Skeletal muscle tissue (tissue), 4 donors: Measurements from ENCODE around the gene RXRA. TPM values are rescaled to one million over a fixed set of nuclear protein-coding genes. Genes with fewer than 3 reads are reported as not detected.
A peak's percentile ranks its signal among the peaks of the same experiment; 100 is the strongest.

Experiments
- H3K27ac ChIP-seq: one replicate; pipeline ENCODE4 v1.7.0; 2013; ENCODE audit warnings: mild to moderate bottlenecking, low read depth, low read length, inconsistent platforms
- H3K27me3 ChIP-seq, 3 donors: one replicate each; pipeline ENCODE4 v1.7.0; 2013; ENCODE audit warnings: low read length in 3 of 3; ENCODE audit not compliant: control insufficient read depth in 3 of 3, insufficient read depth in 3 of 3
- H3K36me3 ChIP-seq, 3 donors: one replicate each; pipeline ENCODE4 v1.7.0; 2013; ENCODE audit warnings: low read length in 3 of 3; ENCODE audit not compliant: control insufficient read depth in 3 of 3, insufficient read depth in 3 of 3
- H3K4me1 ChIP-seq, 3 donors: one replicate each; pipeline ENCODE4 v1.7.0; 2013; ENCODE audit warnings: low read length in 3 of 3, mild to moderate bottlenecking in 3 of 3; ENCODE audit not compliant: control insufficient read depth in 3 of 3, insufficient read depth in 3 of 3
- H3K4me3 ChIP-seq, 3 donors: one replicate each; pipeline ENCODE4 v1.7.0; 2013; ENCODE audit warnings: low read length in 3 of 3
- H3K9ac ChIP-seq, 3 donors: one replicate each; pipeline ENCODE4 v1.7.0; 2013; ENCODE audit warnings: low read length in 3 of 3, mild to moderate bottlenecking in 3 of 3, moderate library complexity in 2 of 3, low read depth in 1 of 3
- H3K9me3 ChIP-seq, 3 donors: one replicate each; pipeline ENCODE4 v1.7.0; 2013; ENCODE audit warnings: low read length in 3 of 3; ENCODE audit not compliant: control insufficient read depth in 3 of 3
- total RNA-seq: library from RNA; depleted of rRNA; stranded (reverse); fragments of >200 nt; gene quantifications from one replicate; pipeline ENCODE4 v1.2.3, GENCODE V29; 2014
- donor health status: Osteomylitis.

Gene RXRA
- total RNA-seq, 1 donor from 2014 or later, result 11.5 TPM

GRCh38 chr9:134444038-134444315 lies 117.7 kb downstream of the RXRA start:
- peaks cover 39 to 50% (median 50%) of the 10 kb centered on the region in 3 donors for H3K4me1 ChIP-seq
- H3K36me3 ChIP-seq, result no peaks in the 10 kb centered on the region
- H3K9me3 ChIP-seq, result peaks cover 0 to 4% (median 3%) of the 10 kb centered on the region in 3 donors
- H3K27ac ChIP-seq, result peak overlapping the region; percentile 48
- peaks cover 0 to 12% (median 4%) of the 10 kb centered on the region in 3 donors for H3K27me3 ChIP-seq
- H3K4me3 ChIP-seq, result no peak overlapping the region
- H3K9ac ChIP-seq, result peak overlapping the region in 1 of 3 donors; percentile 50

- H3K4me1 ChIP-seq, result peaks cover 31 to 44% (median 42%) of the 10 kb centered on the region in 3 donors
- H3K27me3 ChIP-seq, result peaks cover 0 to 12% (median 4%) of the 10 kb centered on the region in 3 donors
- peaks cover 0 to 4% (median 4%) of the 10 kb centered on the region in 3 donors for H3K9me3 ChIP-seq
- no peak overlapping the region for H3K27ac ChIP-seq
- no peaks in the 10 kb centered on the region for H3K36me3 ChIP-seq
- H3K9ac ChIP-seq, result no peak overlapping the region
- no peak overlapping the region for H3K4me3 ChIP-seq
Measured at GRCh38 chr9:134445000-134445399, 118.7 kb downstream of the RXRA start.

- no peaks in the 10 kb centered on the region for H3K36me3 ChIP-seq
- no peak overlapping the region for H3K9ac ChIP-seq
- H3K4me1 ChIP-seq, result peaks cover 0 to 4% (median 2%) of the 10 kb centered on the region in 3 donors
- no peaks in the 10 kb centered on the region for H3K27me3 ChIP-seq
- peaks cover 0 to 4% (median 4%) of the 10 kb centered on the region in 3 donors for H3K9me3 ChIP-seq
- H3K27ac ChIP-seq, result no peak overlapping the region
- no peak overlapping the region for H3K4me3 ChIP-seq
Measured at GRCh38 chr9:134449180-134449916, 123.1 kb downstream of the RXRA start.

- Histone ChIP-seq H3K36me3 (no peaks in the 10 kb centered on the region), H3K27me3 (no peaks in the 10 kb centered on the region), H3K4me3 (no peak overlapping the region)
Measured at GRCh38 chr9:134451700-134452458, 125.6 kb downstream of the RXRA start.

GRCh38 chr9:134452728-134453127 lies 126.5 kb downstream of the RXRA start:
- no peak overlapping the region for H3K27ac ChIP-seq
- H3K36me3 ChIP-seq, result no peaks in the 10 kb centered on the region
- H3K4me1 ChIP-seq, result peaks cover 20 to 26% (median 25%) of the 10 kb centered on the region in 3 donors

More at GRCh38 chr9:134451700-134452458, 125.6 kb downstream of the RXRA start:
- H3K4me1 ChIP-seq, result peaks cover 15 to 21% (median 20%) of the 10 kb centered on the region in 3 donors
- H3K27ac ChIP-seq, result no peak overlapping the region
- no peak overlapping the region for H3K9ac ChIP-seq
- H3K9me3 ChIP-seq, result peaks cover 0 to 4% (median 4%) of the 10 kb centered on the region in 3 donors

GRCh38 chr9:134453776-134454475 lies 127.7 kb downstream of the RXRA start:
- no peaks in the 10 kb centered on the region for H3K36me3 ChIP-seq
- peaks cover 0 to under 1% (median under 1%) of the 10 kb centered on the region in 3 donors for H3K9me3 ChIP-seq
- no peak overlapping the region for H3K4me3 ChIP-seq
- no peak overlapping the region for H3K27ac ChIP-seq
- H3K9ac ChIP-seq, result no peak overlapping the region
- peaks cover 27 to 34% (median 32%) of the 10 kb centered on the region in 3 donors for H3K4me1 ChIP-seq
- no peaks in the 10 kb centered on the region for H3K27me3 ChIP-seq

More at GRCh38 chr9:134452728-134453127, 126.5 kb downstream of the RXRA start:
- Histone ChIP-seq H3K27me3 (no peaks in the 10 kb centered on the region), H3K4me3 (no peak overlapping the region), H3K9ac (no peak overlapping the region), H3K9me3 (peaks cover 0 to 4% (median 4%) of the 10 kb centered on the region in 3 donors)

- Histone ChIP-seq H3K9me3 (no peaks in the 10 kb centered on the region), H3K27me3 (no peaks in the 10 kb centered on the region), H3K36me3 (no peaks in the 10 kb centered on the region), H3K27ac (no peak overlapping the region), H3K9ac (no peak overlapping the region), H3K4me3 (no peak overlapping the region), H3K4me1 (peaks cover 30 to 36% (median 33%) of the 10 kb centered on the region in 3 donors)
Measured at GRCh38 chr9:134454476-134454857, 128.2 kb downstream of the RXRA start.

GRCh38 chr9:134455021-134455471 lies 128.8 kb downstream of the RXRA start:
- H3K27ac ChIP-seq, result peak overlapping the region; percentile 88
- H3K36me3 ChIP-seq, result no peaks in the 10 kb centered on the region
- H3K4me1 ChIP-seq, result peaks cover 30 to 32% (median 31%) of the 10 kb centered on the region in 3 donors
- H3K4me3 ChIP-seq, result no peak overlapping the region
- H3K9me3 ChIP-seq, result no peaks in the 10 kb centered on the region
- H3K9ac ChIP-seq, result peak overlapping the region in 1 of 3 donors; percentile 62
- H3K27me3 ChIP-seq, result no peaks in the 10 kb centered on the region

- Histone ChIP-seq H3K27ac (peak overlapping the region; percentile 88), H3K4me3 (peak overlapping the region in 1 of 3 donors; percentile 61), H3K9ac (peak overlapping the region; percentile 54 to 72 (median 62)), H3K36me3 (no peaks in the 10 kb centered on the region), H3K4me1 (peaks cover 30 to 32% (median 31%) of the 10 kb centered on the region in 3 donors), H3K27me3 (no peaks in the 10 kb centered on the region), H3K9me3 (no peaks in the 10 kb centered on the region)
Measured at GRCh38 chr9:134455537-134455933, 129.3 kb downstream of the RXRA start.
